Right lobe of liver (tissue), 6 donors: Measurements from ENCODE around the gene SERP2. TPM values are rescaled to one million over a fixed set of nuclear protein-coding genes. Genes with fewer than 3 reads are reported as not detected.

Experiments
- ATAC-seq, 4 donors: fragments of 200-7000 bp; cut with Tn5 transposase; one replicate each; pipeline ENCODE4 v1.9.1; 2020; ENCODE audit warnings: mild to moderate bottlenecking in 4 of 4, moderate library complexity in 4 of 4
- DNase-seq, 3 donors: peaks; one replicate each; pipeline ENCODE4 v3.0.0-alpha.2; 2020
- H3K27ac ChIP-seq, 3 donors: fragments of 200-600 bp; one replicate each; pipeline ENCODE4 v1.8.0; 2022
- H3K27me3 ChIP-seq, 2 donors: fragments of 200-600 bp; one replicate each; pipeline ENCODE4 v1.8.0; 2022
- H3K36me3 ChIP-seq, 4 donors: fragments of 200-600 bp; sonication (generic) in 1 of 4; one replicate each; pipeline versions ENCODE4 v1.5.1 to v1.8.0; 2017 to 2022; ENCODE audit warnings: control low read depth in 1 of 4
- H3K4me1 ChIP-seq, 4 donors: fragments of 200-600 bp; sonication (generic) in 1 of 4; one replicate each; pipeline versions ENCODE4 v1.5.1 to v1.8.0; 2017 to 2022; ENCODE audit warnings: control low read depth in 1 of 4
- H3K4me3 ChIP-seq, 3 donors: fragments of 200-600 bp; one replicate each; pipeline ENCODE4 v1.8.0; 2022
- H3K9me3 ChIP-seq, 4 donors: fragments of 200-600 bp; sonication (generic) in 1 of 4; one replicate each; pipeline versions ENCODE4 v1.5.1 to v1.8.0; 2017 to 2022; ENCODE audit warnings: control low read depth in 1 of 4
- CTCF ChIP-seq, 4 donors: fragments of 200-600 bp in 3 of 4; fragments of 450-650 bp in 1 of 4; IDR thresholded peaks; one replicate each; pipeline versions ENCODE4 v1.5.1 to v1.8.0; 2016 to 2022; ENCODE audit warnings: antibody characterized with exemption in 4 of 4, mild to moderate bottlenecking in 2 of 4
- POLR2A ChIP-seq: fragments of 450-650 bp; IDR thresholded peaks from one replicate; pipeline ENCODE4 v1.6.1; 2017; ENCODE audit warnings: antibody characterized with exemption, mild to moderate bottlenecking
- WGBS: methylation state at CpG from one replicate; pipeline ENCODE4 v1.1.6; 2018; ENCODE audit warnings: low coverage, low lambda C conversion rate; ENCODE audit not compliant: insufficient coverage; ENCODE audit errors: missing lambda C conversion rate; 5-methylcytosine and 5-hydroxymethylcytosine counted together
- intact Hi-C, 2 donors: fragments of 100-400 bp; cut with DNase I; formaldehyde crosslinking; loops; one replicate each; pipeline versions ENCODE4 v1.11.2 to v1.14.1; 2022
- total RNA-seq, 6 experiments: library from RNA; depleted of rRNA in 2 of 6; stranded (reverse); fragments of >200 nt in 2 of 6; fragmentation: NEBNext Ultra II Directional in 3 of 6; extraction: Animal tissue kit (Norgen Biotek cat#: 25700) in 3 of 6; gene quantifications; one replicate each; pipeline versions ENCODE4 v1.1.0 to v1.2.4, GENCODE V29; 2016 to 2023
- donor health status: DM: no; HTN: yes; CAD: no.
- donor health status: DM: no; HTN: no; CAD: no.
- donor health status: DM: no; HTN: no; CAD: no.
- donor health status: DM: no; HTN: yes; CAD: no.
- donor health status: DM: no; HTN: yes; CAD: no.

Gene SERP2
- total RNA-seq, 6 experiments from 2014 or later = 2.1 to 9.0 (median 2.8) TPM

DNA sequence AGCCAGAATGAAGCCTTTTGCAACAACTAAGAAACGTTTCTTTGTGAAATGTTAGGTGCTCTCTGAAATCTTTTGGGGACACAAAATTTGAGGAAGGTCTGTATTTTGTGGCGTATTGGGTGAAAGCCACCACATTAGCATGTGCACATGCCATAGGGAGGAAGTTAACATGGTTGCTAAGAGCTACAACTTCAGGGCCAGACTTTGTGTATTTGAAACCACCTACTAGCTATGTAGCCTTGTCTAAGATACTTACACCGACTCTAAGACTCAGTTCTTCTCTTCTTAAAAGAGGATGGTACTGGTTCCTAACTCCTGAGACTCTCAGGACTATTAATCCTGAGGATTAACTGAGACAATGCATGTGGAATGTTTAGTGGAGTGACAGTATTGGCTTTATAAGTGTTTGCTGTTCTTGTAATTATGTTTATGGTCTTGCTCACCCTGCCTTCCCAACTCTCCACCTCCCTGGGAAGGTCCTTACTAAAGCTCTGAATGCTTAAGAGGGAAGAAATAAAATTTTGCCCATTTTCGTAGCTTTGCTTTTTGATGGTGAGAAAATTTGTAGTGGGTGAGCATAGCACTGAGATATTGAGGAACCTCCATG, 15.5 kb downstream of the SERP2 start:
- Histone ChIP-seq H3K27me3 (no peaks in the 10 kb centered on the region), H3K9me3 (no peaks in the 10 kb centered on the region), H3K4me1 (peaks cover 0 to 35% (median 12%) of the 10 kb centered on the region in 4 donors), H3K27ac (no peak overlapping the region), H3K36me3 (no peaks in the 10 kb centered on the region), H3K4me3 (no peak overlapping the region)
- DNase-seq = no peak
- TF ChIP-seq CTCF (IDR thresholded peaks at IDR 0.05) (no peak), POLR2A (no peak)
- intact Hi-C loops = no loop called here
- 83% methylated on average over 3 of the region's 4 CpGs for WGBS
- no peak for ATAC-seq

DNA sequence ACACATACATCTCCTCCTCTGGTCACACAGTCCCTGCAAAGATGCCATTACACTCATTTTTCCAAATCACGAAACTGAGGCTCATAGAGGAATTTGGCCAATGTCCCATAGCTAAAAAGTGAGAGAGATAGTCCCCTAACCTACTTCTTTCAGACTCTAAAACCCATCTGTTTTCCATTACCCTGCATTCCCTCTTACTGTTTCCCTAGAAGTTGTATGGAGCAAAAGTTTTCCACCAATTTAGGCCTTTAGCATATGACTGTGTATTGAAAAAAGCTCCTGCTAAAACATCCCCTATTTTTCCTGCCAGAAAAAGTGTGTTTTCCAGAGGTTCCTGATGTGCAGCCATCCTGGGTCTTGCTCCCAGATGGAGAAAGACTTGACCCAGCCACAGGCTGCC, 16.3 kb downstream of the SERP2 start:
- WGBS = 78% methylated on average over 1 of the region's 1 CpG
- peaks cover 0 to 28% (median 8%) of the 10 kb centered on the region in 4 donors for H3K4me1 ChIP-seq
- no peak for ATAC-seq
- intact Hi-C loops = no loop called here
- no peaks in the 10 kb centered on the region for H3K9me3 ChIP-seq
- TF ChIP-seq CTCF (IDR thresholded peaks at IDR 0.05) (no peak), POLR2A (no peak)
- H3K4me3 ChIP-seq = no peak overlapping the region
- no peaks in the 10 kb centered on the region for H3K36me3 ChIP-seq
- DNase-seq = no peak
- no peaks in the 10 kb centered on the region for H3K27me3 ChIP-seq
- no peak overlapping the region for H3K27ac ChIP-seq

GRCh38 chr13:44393391-44393790, 19.8 kb downstream of the SERP2 start:
- DNase-seq (peak; percentile 55 to 78 (median 70)), ATAC-seq (peak; percentile 88 to 92 (median 90))
- Histone ChIP-seq H3K4me1 (peaks cover 0 to 23% (median 4%) of the 10 kb centered on the region in 4 donors), H3K27ac (no peak overlapping the region), H3K36me3 (no peaks in the 10 kb centered on the region), H3K27me3 (no peaks in the 10 kb centered on the region), H3K9me3 (no peaks in the 10 kb centered on the region), H3K4me3 (no peak overlapping the region)
- no peak for TF ChIP-seq POLR2A
- no peak for TF ChIP-seq CTCF (IDR thresholded peaks at IDR 0.05)
- intact Hi-C loops = no loop called here
- 12% methylated on average over 8 of the region's 8 CpGs for WGBS

- intact Hi-C loops = no loop called here
- H3K4me1 ChIP-seq = peaks cover 0 to 23% (median 4%) of the 10 kb centered on the region in 4 donors
- no peaks in the 10 kb centered on the region for H3K27me3 ChIP-seq
- H3K9me3 ChIP-seq = no peaks in the 10 kb centered on the region
- ATAC-seq = no peak
- no peaks in the 10 kb centered on the region for H3K36me3 ChIP-seq
- H3K4me3 ChIP-seq = no peak overlapping the region
- DNase-seq = no peak
- no peak for TF ChIP-seq POLR2A
- no peak for TF ChIP-seq CTCF (IDR thresholded peaks at IDR 0.05)
- no peak overlapping the region for H3K27ac ChIP-seq
Measured at GRCh38 chr13:44394658-44395057, 21.0 kb downstream of the SERP2 start.
